HG02763 (cell line): ENCODE measurements around the gene GSTA4.
"Not testable (repeated sequence)": the region's sequence is repeated elsewhere in the genome, so short reads cannot be mapped to it uniquely, and the experiment has no call there.

Experiments used
- ATAC-seq: cut with Tn5 transposase; IDR thresholded peaks from one replicate; pipeline ENCODE4 v1.9.1; 2021; ENCODE audit warnings: mild to moderate bottlenecking, moderate library complexity; ENCODE audit not compliant: unreplicated experiment

Gene GSTA4

GRCh38 chr6:52976591-52977035 is 18.5 kb downstream of the GSTA4 start:
- ATAC-seq = peak; percentile 90

- peak; percentile 7 for ATAC-seq
These were observed 18.9 kb downstream of the GSTA4 start for GRCh38 chr6:52976149-52976548.

DNA sequence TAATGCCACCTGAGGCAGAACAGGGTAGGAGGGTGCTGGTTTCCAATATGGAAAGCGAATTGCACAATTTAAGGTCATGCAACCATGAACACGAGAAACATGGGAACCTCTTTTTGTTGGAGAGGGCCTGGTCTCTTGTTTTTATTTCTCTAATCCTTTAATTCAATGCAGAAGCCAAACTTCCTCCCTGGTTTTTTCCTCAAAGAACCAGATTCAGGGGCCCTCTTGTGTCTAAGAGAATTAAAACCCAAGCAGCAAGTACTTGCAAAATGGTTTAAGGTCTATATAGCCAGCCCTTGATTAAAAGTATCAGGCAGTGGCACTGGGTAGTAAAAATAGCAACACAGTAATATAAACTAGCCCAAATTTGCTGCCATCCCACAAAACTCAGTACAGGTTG is 19.5 kb downstream of the GSTA4 start:
- no peak for ATAC-seq

- no peak for ATAC-seq
These were observed 22.1 kb downstream of the GSTA4 start for GRCh38 chr6:52972989-52973388.

- ATAC-seq = no peak
These were observed 25.7 kb downstream of the GSTA4 start for GRCh38 chr6:52969359-52969758.

- ATAC-seq = no peak
These were observed 29.0 kb downstream of the GSTA4 start for GRCh38 chr6:52966101-52966500.

DNA sequence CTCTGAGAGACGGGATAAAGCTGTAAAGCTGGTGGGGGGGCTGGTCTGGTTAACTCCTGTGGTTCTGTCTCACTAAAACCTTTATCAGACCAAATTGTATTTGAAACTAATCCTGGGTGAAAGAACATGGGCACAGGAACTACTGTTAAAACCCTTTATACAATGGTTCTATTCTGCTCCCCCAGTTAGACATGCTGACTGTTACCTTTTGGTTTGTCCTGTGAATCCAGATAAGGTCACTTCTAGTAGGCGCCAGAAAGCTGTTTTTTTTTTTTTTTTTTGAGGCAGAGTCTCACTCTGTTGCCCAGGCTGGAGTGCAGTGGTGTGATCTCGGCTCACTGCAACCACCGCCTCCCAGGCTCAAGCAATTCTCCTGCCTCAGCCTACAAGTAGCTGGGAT is 29.7 kb downstream of the GSTA4 start:
- ATAC-seq = no peak

DNA sequence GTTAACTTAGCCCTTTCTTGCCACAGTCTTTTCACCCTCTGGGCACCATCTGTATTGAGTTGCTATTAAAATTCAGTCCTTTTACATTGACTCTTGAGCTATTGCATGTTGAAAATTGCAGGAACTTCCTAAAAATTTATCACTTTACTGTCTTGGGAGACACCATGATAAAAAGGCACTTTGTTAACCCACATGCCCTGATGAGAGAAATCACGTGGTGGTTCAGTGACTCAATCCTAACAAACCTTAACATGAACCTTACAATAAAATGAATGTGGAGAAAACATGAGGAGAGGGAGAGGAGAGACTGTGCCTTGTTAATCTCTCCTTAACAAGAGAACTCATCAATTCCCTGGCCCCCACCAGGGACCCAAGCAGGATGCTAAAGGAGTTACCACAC is 30.8 kb downstream of the GSTA4 start:
- no peak for ATAC-seq

DNA sequence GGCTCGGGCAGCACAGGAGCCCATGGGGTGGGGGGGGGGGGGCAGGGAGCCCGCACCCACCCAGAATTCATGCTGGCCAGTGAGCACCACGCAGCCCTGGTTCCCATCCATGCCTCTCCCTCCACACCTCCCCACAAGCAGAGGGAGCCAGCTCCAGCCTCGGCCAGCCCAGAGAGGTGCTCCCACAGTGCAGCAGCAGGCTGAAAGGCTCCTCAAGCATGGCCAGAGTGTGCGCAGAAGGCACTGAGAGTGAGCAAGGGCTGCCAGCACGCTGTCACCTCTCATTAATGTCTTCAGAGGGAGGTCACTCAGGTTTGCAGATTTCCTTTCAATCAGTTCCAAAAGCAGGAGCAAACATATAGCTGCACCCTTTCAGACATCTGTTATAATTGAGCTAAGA is 32.4 kb downstream of the GSTA4 start:
- ATAC-seq = no peak

- ATAC-seq = not testable (repeated sequence)
These were observed 34.1 kb downstream of the GSTA4 start for GRCh38 chr6:52961022-52961421.

DNA sequence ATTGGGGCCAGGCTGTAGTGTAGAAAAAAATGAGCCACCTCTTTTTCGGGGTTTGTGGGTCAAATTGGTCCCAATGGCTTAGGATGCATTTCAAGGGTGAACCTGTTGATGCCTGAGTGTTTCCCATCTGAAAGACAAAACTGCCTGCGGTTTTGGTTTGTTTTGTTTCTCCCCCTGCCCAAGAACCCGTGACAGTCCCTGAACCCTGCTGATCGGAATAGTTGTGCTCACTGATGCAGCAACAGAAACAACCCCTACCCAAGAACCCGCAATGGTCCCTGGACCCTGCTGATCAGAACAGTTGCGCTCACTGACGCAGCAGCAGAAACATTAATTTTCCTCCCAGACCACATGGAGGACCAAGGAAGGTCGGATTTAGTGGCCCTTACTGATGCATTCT is 34.9 kb downstream of the GSTA4 start:
- ATAC-seq = not testable (repeated sequence)

DNA sequence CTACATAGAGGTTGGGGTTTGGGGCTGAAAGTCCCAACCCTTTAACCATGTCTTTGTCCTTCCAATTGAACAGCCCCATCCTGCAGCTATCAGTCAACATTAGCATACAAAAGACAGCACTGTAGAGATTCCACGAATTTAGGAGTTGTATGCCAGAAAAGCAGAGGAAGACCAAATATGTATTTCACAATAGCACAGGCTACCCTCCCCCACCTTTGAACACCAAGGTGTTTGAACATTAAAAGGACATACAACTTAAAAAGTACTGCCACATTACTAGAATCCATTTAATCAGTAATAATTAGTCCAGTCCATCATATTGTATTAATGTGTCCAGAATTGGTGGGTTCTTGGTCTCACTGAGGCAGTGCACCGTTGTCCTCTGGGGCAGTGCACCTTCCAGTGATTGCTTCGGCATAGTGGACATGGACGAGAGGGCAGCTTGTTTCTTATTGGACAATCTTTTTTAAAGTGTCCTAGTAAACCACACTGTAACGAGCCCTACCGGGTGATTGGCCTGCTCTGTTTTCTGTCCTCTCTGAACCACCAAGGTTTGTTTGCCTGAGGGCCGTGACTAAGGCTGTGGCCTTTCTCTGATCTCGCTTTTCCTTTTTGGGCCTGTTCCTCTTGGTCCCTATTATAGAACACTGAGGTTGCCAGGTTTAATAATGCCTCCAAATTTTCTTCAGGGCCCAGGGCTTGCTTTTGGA is 36.4 kb downstream of the GSTA4 start:
- no peak for ATAC-seq

- no peak for ATAC-seq
These were observed 39.2 kb downstream of the GSTA4 start for GRCh38 chr6:52955871-52956270.

DNA sequence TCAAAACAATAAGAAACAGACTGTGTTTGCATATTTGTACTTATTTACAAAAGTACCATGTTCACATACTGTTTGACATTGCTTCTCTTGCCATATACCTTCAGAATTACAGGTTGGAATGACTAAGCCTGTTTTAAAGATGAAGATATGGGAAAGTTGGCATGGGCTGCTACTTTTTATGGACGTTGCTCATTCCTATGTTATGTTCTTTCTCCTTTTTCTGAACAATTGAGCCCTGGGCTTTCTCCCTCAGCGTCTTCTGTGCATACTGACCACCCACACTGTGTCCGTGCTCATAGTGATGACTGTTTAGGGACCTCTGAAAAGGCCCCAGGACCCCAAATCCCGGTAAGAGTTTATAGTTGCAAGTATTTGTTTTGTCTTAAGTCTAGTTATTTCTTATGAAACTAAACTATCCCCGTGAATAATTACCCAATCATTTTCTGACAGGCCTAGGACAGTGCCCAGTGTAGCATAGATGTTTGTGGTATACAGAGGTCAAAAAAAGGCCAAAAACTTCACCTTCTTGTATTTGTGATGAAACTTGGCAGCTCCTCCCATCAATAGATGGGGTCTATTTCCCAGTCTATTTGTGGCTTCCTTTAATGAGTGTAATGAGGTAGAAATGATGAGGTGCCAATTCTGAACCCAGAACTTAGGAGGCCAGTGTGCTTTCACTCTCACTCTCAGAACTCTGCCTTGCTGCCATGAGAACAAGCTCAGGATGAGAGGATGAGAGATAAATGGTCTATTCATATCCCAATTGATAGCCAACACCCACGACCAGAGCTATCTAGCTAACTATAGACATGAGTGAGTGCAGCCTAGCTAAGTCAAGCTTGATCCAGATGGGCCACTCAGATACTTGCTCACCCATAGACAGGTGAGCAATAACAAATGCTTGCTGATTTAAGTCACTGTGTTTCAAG is 40.9 kb downstream of the GSTA4 start:
- no peak for ATAC-seq

- ATAC-seq = no peak
These were observed 48.8 kb downstream of the GSTA4 start for GRCh38 chr6:52946306-52946705.

DNA sequence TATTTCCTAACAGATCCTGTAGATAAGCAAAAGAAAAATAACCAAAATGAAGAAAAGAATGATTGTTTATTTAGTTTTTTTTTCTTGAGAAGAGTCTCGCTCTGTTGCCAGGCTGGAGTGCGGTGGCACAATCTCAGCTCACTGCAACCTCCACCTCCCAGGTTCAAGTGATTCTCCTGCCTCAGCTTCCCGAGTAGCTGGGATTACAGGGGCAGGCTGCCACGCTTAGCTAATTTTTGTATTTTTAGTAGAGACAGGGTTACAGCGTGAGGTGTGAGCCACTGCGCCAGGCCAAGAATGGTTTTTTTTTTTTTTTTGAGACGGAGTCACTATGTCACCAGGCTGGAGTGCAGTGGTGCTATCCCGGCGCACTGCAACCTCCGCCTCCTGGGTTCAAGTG is 52.3 kb downstream of the GSTA4 start:
- not testable (repeated sequence) for ATAC-seq

- no peak for ATAC-seq
These were observed 52.9 kb downstream of the GSTA4 start for GRCh38 chr6:52942221-52942620.

DNA sequence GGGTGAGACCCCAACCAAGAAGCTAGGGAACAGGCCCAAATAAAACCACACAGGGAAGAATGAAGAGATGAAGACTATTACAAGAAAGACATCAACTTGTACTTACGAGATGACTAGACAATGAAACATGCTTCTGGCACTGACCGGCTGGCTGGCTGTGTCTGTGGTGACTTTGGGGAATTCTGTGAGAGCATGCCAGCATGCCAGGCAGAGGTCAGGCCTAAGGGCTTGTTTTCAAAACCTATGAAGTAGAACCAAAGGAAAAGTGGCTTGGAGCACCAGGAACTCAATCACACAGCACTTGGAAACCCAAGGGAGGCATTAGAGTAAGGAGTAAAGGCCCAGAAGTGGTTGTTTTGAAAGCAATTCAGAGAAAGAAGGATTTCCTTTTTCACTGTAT is 57.2 kb downstream of the GSTA4 start:
- no peak for ATAC-seq

GRCh38 chr6:52933778-52934177 is 61.3 kb downstream of the GSTA4 start:
- no peak for ATAC-seq

- ATAC-seq = no peak
These were observed 63.7 kb downstream of the GSTA4 start for GRCh38 chr6:52931351-52931750.

DNA sequence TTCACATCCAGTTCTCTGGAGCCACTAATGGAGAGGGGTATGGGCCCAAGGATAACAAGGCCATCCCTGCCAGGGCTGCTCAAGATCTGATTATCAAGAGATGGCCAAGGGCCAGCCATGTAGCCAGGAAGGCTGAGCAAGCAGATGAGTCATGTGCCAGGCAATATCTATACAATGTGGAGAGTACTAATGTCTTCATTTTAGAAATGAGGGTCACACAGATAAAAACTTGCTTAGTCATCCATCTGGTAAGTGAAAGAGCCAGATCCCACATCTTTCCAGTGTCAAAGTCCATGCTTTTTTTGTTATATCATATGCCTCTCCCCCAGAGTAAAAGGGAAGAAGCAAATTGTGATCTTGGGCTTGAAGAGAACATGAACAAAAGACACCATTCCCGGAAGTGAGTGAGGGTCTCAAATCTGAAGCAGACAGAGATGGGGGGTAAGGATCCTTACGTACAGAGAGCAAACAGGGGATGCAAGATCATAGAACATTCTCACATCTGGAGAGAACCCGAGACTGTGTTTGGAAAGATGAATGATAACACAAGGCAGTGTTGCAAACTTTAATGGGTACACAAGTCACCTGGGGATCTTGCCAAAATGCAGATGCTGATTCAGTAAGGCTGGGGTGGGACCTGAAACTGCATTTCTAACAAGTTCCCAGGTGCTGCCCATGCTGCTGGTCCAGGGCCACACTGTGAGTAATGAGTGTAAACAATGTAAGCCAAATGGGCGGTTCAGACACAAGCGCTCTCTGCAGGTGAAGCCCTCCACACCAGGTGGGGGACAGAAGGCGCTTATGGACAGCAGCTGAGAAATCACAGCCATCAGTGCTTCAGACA is 65.5 kb downstream of the GSTA4 start:
- ATAC-seq = no peak
